HUES64 (cell line): ENCODE measurements around the gene TRAPPC12.

Experiments used
- H3K27ac ChIP-seq: 2 replicates; pipeline ENCODE4 v1.7.0; 2013; ENCODE audit warnings: low read depth, low read length, inconsistent platforms
- H3K27me3 ChIP-seq: 2 replicates; pipeline ENCODE4 v1.6.1; 2013; ENCODE audit warnings: mild to moderate bottlenecking, low read length; ENCODE audit not compliant: insufficient read depth
- H3K36me3 ChIP-seq: 2 replicates; pipeline ENCODE4 v1.6.1; 2013; ENCODE audit warnings: mild to moderate bottlenecking, low read length; ENCODE audit not compliant: insufficient read depth
- H3K4me1 ChIP-seq: 2 replicates; pipeline ENCODE4 v1.6.1; 2013; ENCODE audit warnings: mild to moderate bottlenecking, low read length, moderate library complexity; ENCODE audit not compliant: insufficient read depth
- H3K4me3 ChIP-seq: 2 replicates; pipeline ENCODE4 v1.5.1; 2013; ENCODE audit warnings: mild to moderate bottlenecking, low read length, moderate library complexity
- H3K9ac ChIP-seq: 2 replicates; pipeline ENCODE4 v1.6.1; 2013; ENCODE audit warnings: mild to moderate bottlenecking, low read depth, low read length
- H3K9me3 ChIP-seq: 2 replicates; pipeline ENCODE4 v1.6.1; 2013; ENCODE audit warnings: low read depth, low read length; ENCODE audit not compliant: insufficient read depth
- WGBS: fragments of 150-250, 120-280 bp; methylation state at CpG from one replicate; pipeline ENCODE4 v1.1.7; 2013; ENCODE audit warnings: missing lambda C conversion rate; 5-methylcytosine and 5-hydroxymethylcytosine counted together

TRAPPC12 gene

GRCh38 chr2:3408781-3409180, 29.3 kb downstream of the TRAPPC12 start:
- Histone ChIP-seq H3K9ac (no peak overlapping the region), H3K4me1 (no peaks in the 10 kb centered on the region), H3K4me3 (no peak overlapping the region), H3K27ac (no peak overlapping the region), H3K27me3 (no peaks in the 10 kb centered on the region), H3K9me3 (no peaks in the 10 kb centered on the region), H3K36me3 (peaks cover 16% of the 10 kb centered on the region; the same call in 1 of the 2 replicates)
- WGBS, result 96% methylated on average over 13 of the region's 13 CpGs

- Histone ChIP-seq H3K9me3 (no peaks in the 10 kb centered on the region), H3K9ac (no peak overlapping the region), H3K27me3 (no peaks in the 10 kb centered on the region), H3K36me3 (peaks cover 22% of the 10 kb centered on the region), H3K27ac (no peak overlapping the region), H3K4me1 (no peaks in the 10 kb centered on the region), H3K4me3 (no peak overlapping the region)
- 92% methylated on average over 12 of the region's 12 CpGs for WGBS
These were observed 30.2 kb downstream of the TRAPPC12 start for GRCh38 chr2:3409627-3410170.

GRCh38 chr2:3411103-3411502, 31.6 kb downstream of the TRAPPC12 start:
- Histone ChIP-seq H3K27ac (no peak overlapping the region), H3K4me3 (no peak overlapping the region), H3K9ac (no peak overlapping the region), H3K27me3 (no peaks in the 10 kb centered on the region), H3K4me1 (no peaks in the 10 kb centered on the region), H3K9me3 (no peaks in the 10 kb centered on the region), H3K36me3 (peaks cover 20% of the 10 kb centered on the region)
- 91% methylated on average over 3 of the region's 3 CpGs for WGBS

- H3K4me3 ChIP-seq, result no peak overlapping the region
- H3K27me3 ChIP-seq, result no peaks in the 10 kb centered on the region
- H3K27ac ChIP-seq, result no peak overlapping the region
- no peaks in the 10 kb centered on the region for H3K4me1 ChIP-seq
- H3K9ac ChIP-seq, result no peak overlapping the region
- no peaks in the 10 kb centered on the region for H3K9me3 ChIP-seq
- 94% methylated on average over 4 of the region's 4 CpGs for WGBS
- H3K36me3 ChIP-seq, result peaks cover 16% of the 10 kb centered on the region
These were observed 34.2 kb downstream of the TRAPPC12 start for GRCh38 chr2:3413697-3414096.

- Histone ChIP-seq H3K27me3 (no peaks in the 10 kb centered on the region), H3K4me3 (no peak overlapping the region), H3K4me1 (no peaks in the 10 kb centered on the region), H3K9ac (no peak overlapping the region), H3K27ac (no peak overlapping the region), H3K36me3 (peaks cover 16% of the 10 kb centered on the region), H3K9me3 (no peaks in the 10 kb centered on the region)
- WGBS, result 94% methylated on average over 25 of the region's 25 CpGs
These were observed 34.8 kb downstream of the TRAPPC12 start for GRCh38 chr2:3414133-3414860.

- no peaks in the 10 kb centered on the region for H3K27me3 ChIP-seq
- no peaks in the 10 kb centered on the region for H3K9me3 ChIP-seq
- peaks cover 33% of the 10 kb centered on the region for H3K36me3 ChIP-seq
- H3K4me1 ChIP-seq, result no peaks in the 10 kb centered on the region
- H3K27ac ChIP-seq, result no peak overlapping the region
- H3K4me3 ChIP-seq, result no peak overlapping the region
- WGBS, result 88% methylated on average over 11 of the region's 11 CpGs
- no peak overlapping the region for H3K9ac ChIP-seq
These were observed 39.4 kb downstream of the TRAPPC12 start for GRCh38 chr2:3418766-3419404.

- Histone ChIP-seq H3K4me3 (no peak overlapping the region), H3K36me3 (peaks cover 35% of the 10 kb centered on the region)
These were observed 40.7 kb downstream of the TRAPPC12 start for GRCh38 chr2:3420076-3420768.

GRCh38 chr2:3420769-3421397, 41.4 kb downstream of the TRAPPC12 start:
- 93% methylated on average over 13 of the region's 14 CpGs for WGBS
- H3K9me3 ChIP-seq, result no peaks in the 10 kb centered on the region
- no peak overlapping the region for H3K27ac ChIP-seq
- peaks cover 42% of the 10 kb centered on the region for H3K36me3 ChIP-seq
- no peaks in the 10 kb centered on the region for H3K27me3 ChIP-seq
- H3K9ac ChIP-seq, result no peak overlapping the region
- H3K4me3 ChIP-seq, result no peak overlapping the region
- no peaks in the 10 kb centered on the region for H3K4me1 ChIP-seq

More at GRCh38 chr2:3420076-3420768, 40.7 kb downstream of the TRAPPC12 start:
- WGBS, result 95% methylated on average over 12 of the region's 13 CpGs
- H3K9me3 ChIP-seq, result no peaks in the 10 kb centered on the region
- H3K4me1 ChIP-seq, result no peaks in the 10 kb centered on the region
- H3K9ac ChIP-seq, result no peak overlapping the region
- no peak overlapping the region for H3K27ac ChIP-seq
- no peaks in the 10 kb centered on the region for H3K27me3 ChIP-seq

GRCh38 chr2:3421580-3421979, 42.1 kb downstream of the TRAPPC12 start:
- Histone ChIP-seq H3K27me3 (no peaks in the 10 kb centered on the region), H3K27ac (no peak overlapping the region), H3K36me3 (peaks cover 48% of the 10 kb centered on the region), H3K9ac (no peak overlapping the region), H3K9me3 (no peaks in the 10 kb centered on the region), H3K4me3 (no peak overlapping the region), H3K4me1 (no peaks in the 10 kb centered on the region)
- 94% methylated on average over 19 of the region's 19 CpGs for WGBS

GRCh38 chr2:3422161-3422779, 42.8 kb downstream of the TRAPPC12 start:
- H3K9me3 ChIP-seq, result no peaks in the 10 kb centered on the region
- 93% methylated on average over 16 of the region's 16 CpGs for WGBS
- no peaks in the 10 kb centered on the region for H3K27me3 ChIP-seq
- H3K4me1 ChIP-seq, result no peaks in the 10 kb centered on the region
- peaks cover 53% of the 10 kb centered on the region for H3K36me3 ChIP-seq
- no peak overlapping the region for H3K9ac ChIP-seq
- no peak overlapping the region for H3K27ac ChIP-seq
- no peak overlapping the region for H3K4me3 ChIP-seq
